Ovary (tissue), 3 donors: ENCODE data around the gene RAB32.

ENCODE experiments used
- EP300 ChIP-seq: sonication (generic); formaldehyde crosslinking; IDR thresholded peaks from one replicate; pipeline ENCODE4 v1.6.1; 2017; ENCODE audit warnings: antibody characterized with exemption
- TF ChIP-seq, protein P1 (sequence below), 3 donors: fragments of 450-650 bp in 2 of 3; fragments of 200-600 bp in 1 of 3; IDR thresholded peaks; one replicate each; pipeline versions ENCODE4 v1.5.1 to v1.8.0; 2016 to 2022; ENCODE audit warnings: antibody characterized with exemption in 3 of 3, mild to moderate bottlenecking in 1 of 3
- donor health status: DM: no; HTN: no; CAD: no.

DNA sequence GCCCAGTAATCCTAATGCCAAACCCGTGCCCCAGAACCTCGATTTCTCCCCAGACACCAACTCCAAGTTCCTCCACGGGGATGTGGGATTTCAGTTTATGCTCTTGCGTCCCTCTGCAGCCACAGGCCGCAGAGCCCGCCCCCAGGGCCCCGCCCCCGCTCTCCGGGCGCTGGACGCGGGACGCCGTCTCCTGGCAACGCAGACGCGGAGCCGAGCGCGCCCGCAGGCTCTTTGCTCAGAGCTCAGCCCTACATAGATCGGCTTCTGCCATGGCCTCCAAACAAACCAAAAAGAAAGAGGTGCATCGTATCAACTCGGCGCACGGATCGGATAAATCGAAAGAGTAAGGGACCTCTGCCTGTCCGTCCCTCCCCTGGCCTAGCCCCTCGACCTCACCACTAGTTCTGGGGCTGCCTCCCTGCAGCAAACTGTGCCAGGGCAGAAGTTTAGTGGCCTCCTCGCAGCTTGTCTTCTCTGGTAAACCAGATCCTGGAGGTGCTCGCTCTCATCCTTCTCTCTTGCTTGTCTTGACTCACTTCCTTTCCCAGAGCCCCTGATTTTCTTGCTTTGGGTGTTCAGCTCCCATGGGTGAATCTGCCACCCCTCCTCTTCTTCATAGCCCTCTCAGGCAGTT is 55.3 kb downstream of the RAB32 start, which contains the start of gene ADGB:
- TF ChIP-seq, protein P1, sequence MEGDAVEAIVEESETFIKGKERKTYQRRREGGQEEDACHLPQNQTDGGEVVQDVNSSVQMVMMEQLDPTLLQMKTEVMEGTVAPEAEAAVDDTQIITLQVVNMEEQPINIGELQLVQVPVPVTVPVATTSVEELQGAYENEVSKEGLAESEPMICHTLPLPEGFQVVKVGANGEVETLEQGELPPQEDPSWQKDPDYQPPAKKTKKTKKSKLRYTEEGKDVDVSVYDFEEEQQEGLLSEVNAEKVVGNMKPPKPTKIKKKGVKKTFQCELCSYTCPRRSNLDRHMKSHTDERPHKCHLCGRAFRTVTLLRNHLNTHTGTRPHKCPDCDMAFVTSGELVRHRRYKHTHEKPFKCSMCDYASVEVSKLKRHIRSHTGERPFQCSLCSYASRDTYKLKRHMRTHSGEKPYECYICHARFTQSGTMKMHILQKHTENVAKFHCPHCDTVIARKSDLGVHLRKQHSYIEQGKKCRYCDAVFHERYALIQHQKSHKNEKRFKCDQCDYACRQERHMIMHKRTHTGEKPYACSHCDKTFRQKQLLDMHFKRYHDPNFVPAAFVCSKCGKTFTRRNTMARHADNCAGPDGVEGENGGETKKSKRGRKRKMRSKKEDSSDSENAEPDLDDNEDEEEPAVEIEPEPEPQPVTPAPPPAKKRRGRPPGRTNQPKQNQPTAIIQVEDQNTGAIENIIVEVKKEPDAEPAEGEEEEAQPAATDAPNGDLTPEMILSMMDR (IDR thresholded peaks at IDR 0.05): no peak
- TF ChIP-seq EP300: no peak
